Testis (tissue), 2 donors: ENCODE data around the gene GRIN1.

Experiments
- POLR2A ChIP-seq: fragments of 450-650 bp; IDR thresholded peaks from one replicate; pipeline ENCODE4 v1.6.1; 2017; ENCODE audit warnings: antibody characterized with exemption, mild to moderate bottlenecking, moderate library complexity
- TF ChIP-seq, protein P1 (sequence below), 3 experiments: fragments of 450-650 bp in 2 of 3; fragments of 200-600 bp in 1 of 3; sonication (generic) in 1 of 3; IDR thresholded peaks; one replicate each; pipeline ENCODE4 v1.5.1; 2016 to 2019; ENCODE audit warnings: antibody characterized with exemption in 3 of 3, mild to moderate bottlenecking in 2 of 3, moderate library complexity in 1 of 3

- TF ChIP-seq, protein P1, sequence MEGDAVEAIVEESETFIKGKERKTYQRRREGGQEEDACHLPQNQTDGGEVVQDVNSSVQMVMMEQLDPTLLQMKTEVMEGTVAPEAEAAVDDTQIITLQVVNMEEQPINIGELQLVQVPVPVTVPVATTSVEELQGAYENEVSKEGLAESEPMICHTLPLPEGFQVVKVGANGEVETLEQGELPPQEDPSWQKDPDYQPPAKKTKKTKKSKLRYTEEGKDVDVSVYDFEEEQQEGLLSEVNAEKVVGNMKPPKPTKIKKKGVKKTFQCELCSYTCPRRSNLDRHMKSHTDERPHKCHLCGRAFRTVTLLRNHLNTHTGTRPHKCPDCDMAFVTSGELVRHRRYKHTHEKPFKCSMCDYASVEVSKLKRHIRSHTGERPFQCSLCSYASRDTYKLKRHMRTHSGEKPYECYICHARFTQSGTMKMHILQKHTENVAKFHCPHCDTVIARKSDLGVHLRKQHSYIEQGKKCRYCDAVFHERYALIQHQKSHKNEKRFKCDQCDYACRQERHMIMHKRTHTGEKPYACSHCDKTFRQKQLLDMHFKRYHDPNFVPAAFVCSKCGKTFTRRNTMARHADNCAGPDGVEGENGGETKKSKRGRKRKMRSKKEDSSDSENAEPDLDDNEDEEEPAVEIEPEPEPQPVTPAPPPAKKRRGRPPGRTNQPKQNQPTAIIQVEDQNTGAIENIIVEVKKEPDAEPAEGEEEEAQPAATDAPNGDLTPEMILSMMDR (IDR thresholded peaks at IDR 0.05), result no peak
- TF ChIP-seq POLR2A, result no peak
Observed at GRCh38 chr9:137099231-137099630, 39.7 kb upstream of the GRIN1 start.
